GM20000 (cell line): ENCODE measurements around the gene USP12.

Experiments
- DNase-seq: peaks from one replicate; pipeline ENCODE4 v3.0.0; 2012; ENCODE audit warnings: low spot score
- TF ChIP-seq, protein P1 (sequence below): IDR thresholded peaks from 2 replicates; pipeline ENCODE4 v1.5.1; 2012; ENCODE audit warnings: mild to moderate bottlenecking, control low read depth; ENCODE audit errors: extremely low read depth, missing control alignments

The USP12 gene

DNA sequence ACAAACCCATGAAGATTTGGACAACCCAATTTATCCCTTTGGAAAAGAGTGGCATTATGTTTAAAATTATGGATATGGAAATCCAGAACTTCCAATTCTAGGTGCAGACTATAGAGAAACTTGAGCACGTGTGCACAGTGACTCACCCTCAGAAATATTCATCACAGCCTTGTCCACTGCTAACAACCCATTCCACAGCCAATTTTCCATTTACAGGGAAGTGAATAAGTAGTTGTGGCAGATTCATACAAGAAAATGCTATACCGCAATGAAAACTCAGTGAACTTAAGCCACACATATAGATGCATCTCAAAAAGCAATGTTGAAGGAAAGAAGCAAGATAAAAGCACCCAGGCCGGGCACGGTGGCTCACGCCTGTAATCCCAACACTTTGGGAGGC, 133.3 kb downstream of the USP12 start:
- DNase-seq: no peak

DNA sequence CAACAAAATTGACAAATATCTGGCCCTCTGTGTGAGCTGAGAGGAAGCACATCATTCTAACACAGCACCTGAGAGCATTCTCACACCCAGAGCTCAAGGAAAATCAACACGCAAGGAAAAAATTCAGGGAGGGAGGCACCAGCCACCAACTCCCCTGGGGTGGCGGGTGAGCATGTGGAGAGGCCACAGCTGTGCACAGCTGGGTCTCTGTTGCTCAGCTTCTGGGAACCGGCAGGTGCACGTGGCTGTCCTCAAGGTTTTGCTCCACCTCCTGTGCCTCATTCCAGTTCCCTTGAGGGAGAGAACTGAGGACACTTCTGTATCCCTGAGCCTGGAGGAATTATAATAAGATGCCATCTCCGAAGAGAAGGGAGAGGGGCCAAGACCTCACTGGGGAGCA, 134.0 kb downstream of the USP12 start:
- TF ChIP-seq, protein P1, sequence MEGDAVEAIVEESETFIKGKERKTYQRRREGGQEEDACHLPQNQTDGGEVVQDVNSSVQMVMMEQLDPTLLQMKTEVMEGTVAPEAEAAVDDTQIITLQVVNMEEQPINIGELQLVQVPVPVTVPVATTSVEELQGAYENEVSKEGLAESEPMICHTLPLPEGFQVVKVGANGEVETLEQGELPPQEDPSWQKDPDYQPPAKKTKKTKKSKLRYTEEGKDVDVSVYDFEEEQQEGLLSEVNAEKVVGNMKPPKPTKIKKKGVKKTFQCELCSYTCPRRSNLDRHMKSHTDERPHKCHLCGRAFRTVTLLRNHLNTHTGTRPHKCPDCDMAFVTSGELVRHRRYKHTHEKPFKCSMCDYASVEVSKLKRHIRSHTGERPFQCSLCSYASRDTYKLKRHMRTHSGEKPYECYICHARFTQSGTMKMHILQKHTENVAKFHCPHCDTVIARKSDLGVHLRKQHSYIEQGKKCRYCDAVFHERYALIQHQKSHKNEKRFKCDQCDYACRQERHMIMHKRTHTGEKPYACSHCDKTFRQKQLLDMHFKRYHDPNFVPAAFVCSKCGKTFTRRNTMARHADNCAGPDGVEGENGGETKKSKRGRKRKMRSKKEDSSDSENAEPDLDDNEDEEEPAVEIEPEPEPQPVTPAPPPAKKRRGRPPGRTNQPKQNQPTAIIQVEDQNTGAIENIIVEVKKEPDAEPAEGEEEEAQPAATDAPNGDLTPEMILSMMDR: no peak

More for the DNA sequence above, 133.3 kb downstream of the USP12 start:
- TF ChIP-seq, protein P1: no peak

DNA sequence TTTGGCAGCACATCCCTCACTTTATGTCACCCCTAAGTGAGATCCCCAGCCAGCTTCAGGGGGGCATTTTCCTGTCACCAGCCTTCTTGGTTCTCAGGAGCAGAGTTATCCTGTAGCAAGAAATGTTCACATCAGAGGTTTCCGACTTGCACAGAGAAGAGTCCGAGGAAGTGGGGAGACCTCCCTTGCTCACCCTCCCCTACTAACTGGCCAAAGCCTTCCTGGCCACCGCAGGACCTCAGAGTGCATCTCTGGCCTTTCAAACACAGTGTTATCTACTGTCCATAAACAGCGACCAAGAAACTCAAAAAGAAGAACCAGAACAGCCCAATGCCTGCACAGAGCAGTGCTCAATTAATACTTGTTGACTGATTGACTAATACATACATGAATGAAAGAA, 134.4 kb downstream of the USP12 start:
- DNase-seq: no peak
- TF ChIP-seq, protein P1: no peak

More for the DNA sequence above, 134.0 kb downstream of the USP12 start:
- DNase-seq: no peak

DNA sequence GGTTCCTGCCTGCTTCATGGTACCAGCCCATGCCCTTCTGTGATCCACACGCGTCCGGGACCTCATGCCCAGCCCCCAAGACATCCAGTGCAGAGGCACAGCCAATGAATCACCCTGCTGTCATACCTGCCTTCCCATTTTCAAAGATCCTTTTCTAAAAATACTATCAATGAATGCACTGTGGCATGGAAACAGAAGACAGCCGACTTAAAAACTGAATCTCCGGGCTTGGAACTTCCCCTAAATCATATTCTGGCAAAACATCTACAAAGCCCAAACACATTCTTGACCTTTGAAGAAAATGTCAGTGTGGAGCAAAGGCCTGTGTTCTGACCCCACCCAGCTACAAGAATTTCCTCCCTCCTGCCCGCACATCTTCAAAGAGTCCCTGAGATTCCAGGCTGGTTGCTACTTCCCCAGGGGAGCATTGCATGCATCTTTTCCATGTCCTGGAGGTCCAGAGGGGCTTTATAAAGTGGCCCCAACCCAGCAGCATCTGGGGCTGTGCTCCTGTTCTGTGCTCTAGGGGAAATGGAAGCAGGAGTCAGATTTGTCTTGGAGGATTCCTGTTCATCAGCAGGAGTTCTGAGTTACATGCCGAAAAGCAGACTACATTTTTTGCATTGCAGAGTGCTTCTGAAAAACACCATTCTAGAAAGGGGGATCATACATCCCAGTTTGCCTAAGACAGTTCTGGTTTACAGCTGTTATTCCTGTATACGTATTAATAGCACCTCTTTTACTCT, 135.2 kb downstream of the USP12 start:
- TF ChIP-seq, protein P1: no peak
- DNase-seq: no peak

DNA sequence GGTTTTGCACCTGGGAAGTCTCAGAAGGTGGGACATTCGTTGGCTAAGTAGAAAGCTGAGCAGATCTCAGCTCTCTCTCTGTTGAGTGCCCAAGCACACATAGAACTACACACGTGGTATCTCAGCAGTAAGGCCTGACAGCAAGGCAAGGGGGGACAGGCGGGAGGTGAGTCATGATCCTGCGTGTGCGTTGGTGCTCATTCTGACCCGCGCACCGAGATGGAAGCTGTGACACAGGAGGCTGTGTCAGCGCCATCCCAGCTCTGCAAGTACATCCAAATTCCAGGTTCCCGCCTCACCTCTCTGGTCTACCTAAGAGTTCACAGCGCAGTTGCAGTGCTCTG, 135.7 kb downstream of the USP12 start:
- TF ChIP-seq, protein P1: no peak
- DNase-seq: no peak

DNA sequence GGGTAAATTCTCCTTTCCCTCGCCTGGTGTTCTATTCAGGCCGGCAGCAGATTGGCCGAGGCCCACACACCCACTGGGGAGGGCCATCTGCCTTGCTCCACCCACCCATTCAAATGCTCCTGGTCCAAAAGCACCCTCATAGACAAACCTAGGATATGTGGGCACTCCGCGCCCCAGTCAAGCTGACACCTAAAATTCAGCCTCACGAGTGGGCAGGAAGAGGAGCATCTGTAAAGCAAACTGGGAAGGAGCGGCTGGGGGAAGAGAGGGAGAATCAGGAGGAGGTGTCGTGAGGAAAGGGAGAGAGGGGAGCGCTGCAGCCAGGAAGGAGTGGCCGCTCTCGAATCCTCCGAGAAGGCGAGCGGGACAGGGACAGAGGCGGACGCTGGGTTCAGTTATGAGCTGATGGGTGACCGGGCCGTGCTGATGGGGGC, 136.9 kb downstream of the USP12 start:
- no peak for DNase-seq
- TF ChIP-seq, protein P1: no peak

DNA sequence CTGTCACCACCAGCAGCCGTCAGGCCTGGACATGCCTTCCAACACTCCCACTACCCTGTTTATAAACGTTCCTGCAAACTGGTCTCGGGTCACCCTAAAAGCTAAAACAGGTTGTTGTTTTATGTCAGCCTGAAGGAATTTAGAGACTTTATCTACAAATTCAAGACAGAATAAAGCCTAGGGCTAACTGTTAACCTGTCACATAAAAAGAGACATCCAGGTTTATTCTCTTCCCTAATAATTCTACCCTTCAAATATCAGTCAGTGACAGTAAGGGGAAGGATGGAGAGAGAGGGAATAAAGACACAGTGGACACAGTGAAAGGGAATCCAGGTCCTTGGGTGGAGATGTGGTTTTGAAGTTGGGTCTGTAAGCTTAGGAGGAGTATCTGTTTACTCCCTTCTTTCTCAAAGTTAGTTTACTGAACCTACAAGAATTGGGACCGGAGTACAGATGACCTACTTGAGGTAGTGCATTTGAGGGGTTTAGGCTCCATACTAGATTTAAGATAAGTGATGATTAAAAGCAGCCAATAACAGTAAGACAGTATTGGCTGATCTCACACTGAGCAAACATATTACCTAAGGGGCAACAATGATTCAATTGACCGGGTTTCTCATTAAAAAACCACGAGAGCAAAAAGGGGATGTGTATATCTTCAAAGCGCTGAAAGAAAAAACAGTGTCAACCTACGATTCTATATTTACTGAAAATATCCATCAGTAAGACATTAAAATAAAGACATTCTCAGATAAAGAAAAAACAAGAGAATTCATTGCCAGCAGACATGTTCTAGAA, 142.7 kb downstream of the USP12 start:
- TF ChIP-seq, protein P1: no peak

More for the DNA sequence above, 142.7 kb downstream of the USP12 start:
- no peak for DNase-seq
